ENCODE measurements around the gene MAN2B1. TPM values are rescaled to one million over a fixed set of nuclear protein-coding genes. Genes with fewer than 3 reads are reported as not detected.
"Not testable (repeated sequence)": the region's sequence is repeated elsewhere in the genome, so short reads cannot be mapped to it uniquely, and the experiment has no call there.

Gene MAN2B1
- total and polyA plus RNA-seq, 2 donors (not counting 1 experiment from before 2014, with no cell fraction given) = 30.7 to 36.0 TPM

- no peaks in the 10 kb centered on the region for H3K36me3 ChIP-seq (ENCODE audit: control insufficient read depth, insufficient read depth, low read length)
- no peaks in the 10 kb centered on the region for H3K9me3 ChIP-seq (ENCODE audit: control insufficient read depth, insufficient read depth, low read depth, low read length)
- H3K27ac ChIP-seq (ENCODE audit: insufficient read depth, low read length) = no peak overlapping the region
- no peak overlapping the region for H3K4me3 ChIP-seq (replicated peaks in 1 of 4; ENCODE audit: control extremely low read depth in 1 of 4, insufficient read depth in 1 of 4, low read depth in 3 of 4, low read length in 4 of 4)
- no peaks in the 10 kb centered on the region for H3K4me1 ChIP-seq (ENCODE audit: control insufficient read depth, extremely low read depth, insufficient read depth, low read length)
- no peaks in the 10 kb centered on the region for H4K20me1 ChIP-seq (ENCODE audit: control insufficient read depth, extremely low read depth, insufficient read depth, low read length)
- TF ChIP-seq EZH2 (IDR thresholded peaks at IDR 0.05; ENCODE audit: low read length, missing control alignments) = no peak
- no peak for TF ChIP-seq CTCF (conservative IDR thresholded peaks at IDR 0.05 in 1 of 2, IDR thresholded peaks at IDR 0.05 in 1 of 2; ENCODE audit: low read depth in 1 of 2, low read length in 2 of 2)
- H3K9ac ChIP-seq (ENCODE audit: insufficient read depth, low read length) = no peak overlapping the region
- H3K4me2 ChIP-seq (ENCODE audit: extremely low read depth, insufficient read depth, low read length) = no peak overlapping the region
- no peaks in the 10 kb centered on the region for H3K79me2 ChIP-seq (ENCODE audit: control insufficient read depth, insufficient read depth, low read length)
- no peak overlapping the region for H2AFZ ChIP-seq (ENCODE audit: low read length)
- H3K27me3 ChIP-seq (ENCODE audit: control insufficient read depth, insufficient read depth, low read length) = no peaks in the 10 kb centered on the region
- DNase-seq (ENCODE audit: low read depth in 2 of 2) = no peak
These were observed 19.3 kb upstream of the MAN2B1 start for GRCh38 chr19:12685831-12686230.

GRCh38 chr19:12681074-12681987 lies 14.8 kb upstream of the MAN2B1 start, which contains the start of gene DHPS:
DHPS (minus strand) TSS chr19:12681880; CDS start chr19:12681766, 114 bp downstream.
- Histone ChIP-seq H3K27me3 (ENCODE audit: control insufficient read depth, insufficient read depth, low read length) (no peaks in the 10 kb centered on the region), H3K9me3 (ENCODE audit: control insufficient read depth, insufficient read depth, low read depth, low read length) (no peaks in the 10 kb centered on the region), H3K79me2 (ENCODE audit: control insufficient read depth, insufficient read depth, low read length) (peaks cover 10% of the 10 kb centered on the region), H3K4me2 (ENCODE audit: extremely low read depth, insufficient read depth, low read length) (peak within 1 kb of the TSS; percentile 88), H3K4me1 (ENCODE audit: control insufficient read depth, extremely low read depth, insufficient read depth, low read length) (no peaks in the 10 kb centered on the region), H3K27ac (ENCODE audit: insufficient read depth, low read length) (peak within 1 kb of the TSS; percentile 98), H2AFZ (ENCODE audit: low read length) (peak within 1 kb of the TSS; percentile 79), H3K9ac (ENCODE audit: insufficient read depth, low read length) (peak within 1 kb of the TSS; percentile 95), H4K20me1 (ENCODE audit: control insufficient read depth, extremely low read depth, insufficient read depth, low read length) (no peaks in the 10 kb centered on the region), H3K36me3 (ENCODE audit: control insufficient read depth, insufficient read depth, low read length) (peaks cover 14% of the 10 kb centered on the region), H3K4me3 (replicated peaks in 1 of 4; ENCODE audit: control extremely low read depth in 1 of 4, insufficient read depth in 1 of 4, low read depth in 3 of 4, low read length in 4 of 4) (peak within 1 kb of the TSS; percentile 84 to 99 (median 94))
- peak; percentile 98 to 99 for DNase-seq (ENCODE audit: low read depth in 2 of 2)
- TF ChIP-seq EZH2 (IDR thresholded peaks at IDR 0.05; ENCODE audit: low read length, missing control alignments) = no peak
- TF ChIP-seq CTCF (conservative IDR thresholded peaks at IDR 0.05 in 1 of 2, IDR thresholded peaks at IDR 0.05 in 1 of 2; ENCODE audit: low read depth in 1 of 2, low read length in 2 of 2) = no peak

GRCh38 chr19:12680034-12680433 lies 13.5 kb upstream of the MAN2B1 start:
- H4K20me1 ChIP-seq (ENCODE audit: control insufficient read depth, extremely low read depth, insufficient read depth, low read length) = no peaks in the 10 kb centered on the region
- H2AFZ ChIP-seq (ENCODE audit: low read length) = no peak overlapping the region
- H3K4me1 ChIP-seq (ENCODE audit: control insufficient read depth, extremely low read depth, insufficient read depth, low read length) = no peaks in the 10 kb centered on the region
- no peak overlapping the region for H3K27ac ChIP-seq (ENCODE audit: insufficient read depth, low read length)
- DNase-seq (ENCODE audit: low read depth in 2 of 2) = no peak
- peaks cover 10% of the 10 kb centered on the region for H3K79me2 ChIP-seq (ENCODE audit: control insufficient read depth, insufficient read depth, low read length)
- no peak overlapping the region for H3K4me3 ChIP-seq (replicated peaks in 1 of 4; ENCODE audit: control extremely low read depth in 1 of 4, insufficient read depth in 1 of 4, low read depth in 3 of 4, low read length in 4 of 4)
- no peak overlapping the region for H3K9ac ChIP-seq (ENCODE audit: insufficient read depth, low read length)
- TF ChIP-seq CTCF (conservative IDR thresholded peaks at IDR 0.05 in 1 of 2, IDR thresholded peaks at IDR 0.05 in 1 of 2; ENCODE audit: low read depth in 1 of 2, low read length in 2 of 2) (no peak), EZH2 (IDR thresholded peaks at IDR 0.05; ENCODE audit: low read length, missing control alignments) (no peak)
- no peaks in the 10 kb centered on the region for H3K27me3 ChIP-seq (ENCODE audit: control insufficient read depth, insufficient read depth, low read length)
- H3K9me3 ChIP-seq (ENCODE audit: control insufficient read depth, insufficient read depth, low read depth, low read length) = no peaks in the 10 kb centered on the region
- H3K4me2 ChIP-seq (ENCODE audit: extremely low read depth, insufficient read depth, low read length) = no peak overlapping the region
- H3K36me3 ChIP-seq (ENCODE audit: control insufficient read depth, insufficient read depth, low read length) = peaks cover 24% of the 10 kb centered on the region

- not testable (repeated sequence) for H4K20me1 ChIP-seq (ENCODE audit: control insufficient read depth, extremely low read depth, insufficient read depth, low read length); H3K27ac ChIP-seq (ENCODE audit: insufficient read depth, low read length); H2AFZ ChIP-seq (ENCODE audit: low read length); H3K9me3 ChIP-seq (ENCODE audit: control insufficient read depth, insufficient read depth, low read depth, low read length); H3K4me2 ChIP-seq (ENCODE audit: extremely low read depth, insufficient read depth, low read length); H3K4me1 ChIP-seq (ENCODE audit: control insufficient read depth, extremely low read depth, insufficient read depth, low read length); DNase-seq (ENCODE audit: low read depth in 2 of 2); H3K27me3 ChIP-seq (ENCODE audit: control insufficient read depth, insufficient read depth, low read length); H3K4me3 ChIP-seq (replicated peaks in 1 of 4; ENCODE audit: control extremely low read depth in 1 of 4, insufficient read depth in 1 of 4, low read depth in 3 of 4, low read length in 4 of 4); H3K79me2 ChIP-seq (ENCODE audit: control insufficient read depth, insufficient read depth, low read length); H3K9ac ChIP-seq (ENCODE audit: insufficient read depth, low read length)
- H3K36me3 ChIP-seq (ENCODE audit: control insufficient read depth, insufficient read depth, low read length) = peaks cover 31% of the 10 kb centered on the region
These were observed 11.5 kb upstream of the MAN2B1 start for GRCh38 chr19:12678039-12678438.

Data from fibroblast of lung (primary cell).